Bronchial epithelial cell (primary cell): ENCODE measurements around the gene SUPT5H. TPM values are rescaled to one million over a fixed set of nuclear protein-coding genes. Genes with fewer than 3 reads are reported as not detected.

Source experiments
- DNase-seq: peaks from one replicate; pipeline ENCODE4 v3.0.0-alpha.2; 2010; ENCODE audit warnings: low read depth
- FAIRE-seq: peaks from 2 replicates; lab custom pipeline; 2011; peaks lifted over from hg19 to GRCh38; lab: Jason Lieb, UNC
- H3K27me3 ChIP-seq: 2 replicates; pipeline ENCODE4 v1.5.1; 2011; ENCODE audit warnings: low read length; ENCODE audit not compliant: control insufficient read depth, insufficient read depth
- H3K36me3 ChIP-seq: 2 replicates; pipeline ENCODE4 v1.5.1; 2011; ENCODE audit warnings: low read length; ENCODE audit not compliant: control insufficient read depth, insufficient read depth
- H3K4me3 ChIP-seq: 2 replicates; pipeline ENCODE4 v1.5.1; 2011; ENCODE audit warnings: mild to moderate bottlenecking, low read depth, low read length, control low read depth
- CTCF ChIP-seq: IDR thresholded peaks from 2 replicates; pipeline ENCODE4 v1.5.1; 2011; ENCODE audit warnings: mild to moderate bottlenecking, moderate library complexity, low read length, control low read depth, inconsistent platforms; ENCODE audit not compliant: insufficient read depth, severe bottlenecking
- total RNA-seq: library from RNA; depleted of rRNA; stranded (reverse); fragments of >200 nt; gene quantifications from 2 replicates; pipeline ENCODE4 v1.2.1, GENCODE V29; 2014

SUPT5H gene
- total RNA-seq, 1 donor from 2014 or later, result 41.9 TPM

- Histone ChIP-seq H3K36me3 (peaks cover 16% of the 10 kb centered on the region), H3K4me3 (peak overlapping the region; percentile 98), H3K27me3 (no peaks in the 10 kb centered on the region)
- DNase-seq, result peak; percentile 65
- TF ChIP-seq CTCF, result no peak
- FAIRE-seq, result no peak
These were observed 36.8 kb upstream of the SUPT5H start for GRCh38 chr19:39408392-39409207.

GRCh38 chr19:39409208-39410016 is 36.0 kb upstream of the SUPT5H start:
- DNase-seq, result peak; percentile 88
- H3K27me3 ChIP-seq, result no peaks in the 10 kb centered on the region
- no peak for FAIRE-seq
- peak overlapping the region; percentile 98 for H3K4me3 ChIP-seq
- TF ChIP-seq CTCF, result no peak
- peaks cover 16% of the 10 kb centered on the region for H3K36me3 ChIP-seq

GRCh38 chr19:39410017-39410830 is 35.2 kb upstream of the SUPT5H start:
- no peaks in the 10 kb centered on the region for H3K27me3 ChIP-seq
- peaks cover 16% of the 10 kb centered on the region for H3K36me3 ChIP-seq
- peak; percentile 45 for DNase-seq
- TF ChIP-seq CTCF, result no peak
- no peak for FAIRE-seq
- H3K4me3 ChIP-seq, result peak overlapping the region; percentile 98

DNA sequence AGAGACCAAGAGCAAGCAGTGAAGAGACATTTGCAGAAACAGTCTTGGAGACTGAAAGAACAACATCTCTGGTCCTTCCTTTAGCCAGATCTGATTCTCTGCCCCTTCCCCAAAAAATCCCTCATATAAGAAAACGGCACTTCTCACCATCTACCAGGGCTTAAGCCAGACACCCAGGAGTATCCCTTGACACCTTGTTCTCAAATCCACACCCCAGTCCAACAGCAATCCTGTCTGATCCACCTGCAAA is 34.6 kb upstream of the SUPT5H start:
- Histone ChIP-seq H3K27me3 (no peaks in the 10 kb centered on the region), H3K36me3 (peaks cover 16% of the 10 kb centered on the region), H3K4me3 (no peak overlapping the region)
- DNase-seq (no peak), FAIRE-seq (no peak)
- TF ChIP-seq CTCF, result no peak

GRCh38 chr19:39411081-39411831 is 34.1 kb upstream of the SUPT5H start:
- Histone ChIP-seq H3K27me3 (no peaks in the 10 kb centered on the region), H3K4me3 (peak overlapping the region; percentile 91), H3K36me3 (peaks cover 17% of the 10 kb centered on the region)
- FAIRE-seq (no peak), DNase-seq (peak; percentile 71)
- no peak for TF ChIP-seq CTCF
